WTC11 (cell line): ENCODE results near the gene USE1. TPM values are rescaled to one million over a fixed set of nuclear protein-coding genes. Genes with fewer than 3 reads are reported as not detected.

ENCODE experiments used
- ATAC-seq: fragments of 200-7000 bp; cut with Tn5 transposase; 2 replicates; pipeline ENCODE4 v1.10.0; 2021; ENCODE audit warnings: mild to moderate bottlenecking, moderate library complexity
- CTCF ChIA-PET: fragments of 300-600 bp; sonication (Branson Sonifier 250); formaldehyde crosslinking; loops from one replicate; lab custom pipeline; 2021; ENCODE audit warnings: antibody characterized with exemption; lab: Charles Lee
- POLR2A ChIA-PET: fragments of 350-600 bp; sonication (Branson Sonifier 250); formaldehyde crosslinking; loops from one replicate; lab custom pipeline; 2021; ENCODE audit warnings: antibody characterized with exemption; lab: Charles Lee
- DNase-seq: peaks from one replicate; pipeline ENCODE4 v3.0.0; 2021; ENCODE audit warnings: low spot score
- H3K27ac Mint-ChIP-seq: 2 replicates; pipeline ENCODE4 v1.8.0; 2021; ENCODE audit warnings: mixed read lengths
- H3K27me3 Mint-ChIP-seq: 2 replicates; pipeline ENCODE4 v1.8.0; 2021; ENCODE audit warnings: low read depth, mild to moderate bottlenecking, moderate library complexity, mixed read lengths
- H3K36me3 Mint-ChIP-seq: 2 replicates; pipeline ENCODE4 v1.8.0; 2021; ENCODE audit warnings: mixed read lengths
- H3K4me1 Mint-ChIP-seq: 2 replicates; pipeline ENCODE4 v1.8.0; 2022; ENCODE audit warnings: mixed read lengths
- H3K4me3 Mint-ChIP-seq: 2 replicates; pipeline ENCODE4 v1.8.0; 2021; ENCODE audit warnings: mild to moderate bottlenecking, moderate library complexity, mixed read lengths
- H3K9me3 Mint-ChIP-seq: 2 replicates; pipeline ENCODE4 v1.8.0; 2021; ENCODE audit warnings: mixed read lengths
- CBFB ChIP-seq: sonication (generic); formaldehyde crosslinking; IDR thresholded peaks from 2 replicates; pipeline ENCODE4 v1.8.1; 2022; ENCODE audit warnings: mild to moderate bottlenecking, low read depth, missing genetic modification reagents
- CREM ChIP-seq: sonication (generic); formaldehyde crosslinking; IDR thresholded peaks from 2 replicates; pipeline ENCODE4 v1.8.1; 2022; ENCODE audit warnings: mild to moderate bottlenecking, missing genetic modification reagents, moderate library complexity
- FOXP1 ChIP-seq: sonication (generic); formaldehyde crosslinking; IDR thresholded peaks from 2 replicates; pipeline ENCODE4 v1.8.0; 2022; ENCODE audit warnings: missing genetic modification reagents, mild to moderate bottlenecking, moderate library complexity, borderline replicate concordance
- JAZF1 ChIP-seq: fragments of 250-450 bp; sonication (Bioruptor Pico); IDR thresholded peaks from 2 replicates; pipeline ENCODE4 v1.9.0; 2021; ENCODE audit warnings: moderate library complexity, mild to moderate bottlenecking, inconsistent platforms
- MYBL2 ChIP-seq: sonication (generic); formaldehyde crosslinking; IDR thresholded peaks from 2 replicates; pipeline ENCODE4 v1.8.1; 2023; ENCODE audit warnings: mild to moderate bottlenecking, moderate library complexity, missing genetic modification reagents
- OVOL2 ChIP-seq: fragments of 250-450 bp; sonication (Bioruptor Pico); IDR thresholded peaks from 2 replicates; pipeline ENCODE4 v1.9.0; 2021; ENCODE audit warnings: mild to moderate bottlenecking, borderline replicate concordance
- PRRX2 ChIP-seq: fragments of 250-450 bp; sonication (Bioruptor Pico); IDR thresholded peaks from 2 replicates; pipeline ENCODE4 v1.8.0; 2021; ENCODE audit warnings: mild to moderate bottlenecking
- SMAD3 ChIP-seq: sonication (generic); formaldehyde crosslinking; IDR thresholded peaks from 2 replicates; pipeline ENCODE4 v1.8.0; 2022; ENCODE audit warnings: missing genetic modification reagents, mild to moderate bottlenecking, borderline replicate concordance
- SP1 ChIP-seq: sonication (generic); formaldehyde crosslinking; conservative IDR thresholded peaks from 2 replicates; pipeline ENCODE4 v1.8.1; 2022; ENCODE audit warnings: missing genetic modification reagents
- ZNF121 ChIP-seq: sonication (generic); formaldehyde crosslinking; IDR thresholded peaks from 2 replicates; pipeline ENCODE4 v1.8.0; 2023; ENCODE audit warnings: missing genetic modification reagents
- ZNF263 ChIP-seq: sonication (generic); formaldehyde crosslinking; IDR thresholded peaks from 2 replicates; pipeline ENCODE4 v1.8.1; 2022; ENCODE audit warnings: low read depth, mild to moderate bottlenecking, moderate library complexity, missing genetic modification reagents
- ZNF396 ChIP-seq: fragments of 250-450 bp; sonication (Bioruptor Pico); IDR thresholded peaks from 2 replicates; pipeline ENCODE4 v1.8.0; 2021; ENCODE audit warnings: mild to moderate bottlenecking, moderate library complexity, borderline replicate concordance
- ZNF416 ChIP-seq: fragments of 250-450 bp; sonication (Bioruptor Pico); IDR thresholded peaks from 2 replicates; pipeline ENCODE4 v1.9.0; 2021; ENCODE audit warnings: mild to moderate bottlenecking, inconsistent platforms
- ZNF671 ChIP-seq: fragments of 250-450 bp; sonication (Bioruptor Pico); IDR thresholded peaks from 2 replicates; pipeline ENCODE4 v1.8.0; 2021; ENCODE audit warnings: mild to moderate bottlenecking
- total RNA-seq: library from RNA; stranded (reverse); gene quantifications from 3 replicates; pipeline ENCODE4 v1.2.3, GENCODE V29; 2021
- TF ChIP-seq, protein P1 (sequence below): fragments of 250-450 bp; sonication (Bioruptor Pico); IDR thresholded peaks from 2 replicates; pipeline ENCODE4 v1.9.0; 2021; ENCODE audit warnings: moderate library complexity, mild to moderate bottlenecking, inconsistent platforms, borderline replicate concordance
- TF ChIP-seq, protein P2 (sequence below): sonication (generic); formaldehyde crosslinking; IDR thresholded peaks from 2 replicates; pipeline ENCODE4 v1.8.1; 2022; ENCODE audit warnings: mild to moderate bottlenecking, missing genetic modification reagents, moderate library complexity, borderline replicate concordance
- TF ChIP-seq, protein P3 (sequence below): sonication (generic); formaldehyde crosslinking; IDR thresholded peaks from 2 replicates; pipeline ENCODE4 v1.8.1; 2022; ENCODE audit warnings: missing genetic modification reagents, borderline replicate concordance
- TF ChIP-seq, protein P4 (sequence below): sonication (generic); formaldehyde crosslinking; IDR thresholded peaks from 2 replicates; pipeline ENCODE4 v1.8.1; 2022; ENCODE audit warnings: low read depth, mild to moderate bottlenecking, moderate library complexity, missing genetic modification reagents, borderline replicate concordance
- TF ChIP-seq, protein P5 (sequence below): sonication (generic); formaldehyde crosslinking; IDR thresholded peaks from 2 replicates; pipeline ENCODE4 v1.8.0; 2023; ENCODE audit warnings: mild to moderate bottlenecking, missing genetic modification reagents
- TF ChIP-seq, protein P6 (sequence below): sonication (generic); formaldehyde crosslinking; IDR thresholded peaks from 2 replicates; pipeline ENCODE4 v1.8.1; 2023; ENCODE audit warnings: mild to moderate bottlenecking, missing genetic modification reagents, moderate library complexity

The USE1 gene
- total RNA-seq, 1 experiment from 2014 or later = 14.2 TPM

DNA sequence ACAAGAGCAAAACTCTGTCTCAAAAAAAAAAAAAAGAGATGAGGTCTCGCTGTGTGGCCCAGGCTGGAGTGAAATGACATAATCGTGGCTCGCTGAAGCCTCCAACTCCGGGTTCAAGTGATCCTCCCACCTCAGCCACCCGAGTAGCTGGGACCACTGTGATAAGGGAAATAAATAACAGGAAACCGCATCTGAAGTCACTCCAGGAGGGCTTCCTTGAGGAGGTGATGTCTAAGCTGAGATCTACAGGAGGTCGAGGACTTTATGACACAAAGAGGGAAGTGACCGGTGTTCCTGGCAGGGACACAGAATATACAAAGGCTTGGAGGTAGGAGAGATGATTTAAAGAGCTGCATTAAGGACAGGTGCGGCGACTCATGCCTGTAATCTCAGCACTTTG, 39.5 kb downstream of the USE1 start:
- ATAC-seq = no peak
- Mint-ChIP-seq H3K9me3 (peaks cover 5% of the 10 kb centered on the region), H3K4me3 (no peak overlapping the region), H3K36me3 (peaks cover 37% of the 10 kb centered on the region), H3K27me3 (no peaks in the 10 kb centered on the region), H3K27ac (no peak overlapping the region), H3K4me1 (peaks cover 2% of the 10 kb centered on the region)
- POLR2A ChIA-PET = interaction anchor here (0.9 kb wide), 1 partner anchor 11 kb away, joined by 3 read pairs; no protein-coding TSS in a partner anchor
- DNase-seq = no peak
- TF ChIP-seq CBFB (CRISPR knock-in tag) (no peak), SMAD3 (CRISPR knock-in tag) (no peak), ZNF396 (no peak), ZNF416 (CRISPR knock-in tag) (no peak), SP1 (no peak), JAZF1 (CRISPR knock-in tag) (no peak), ZNF671 (CRISPR knock-in tag) (no peak), FOXP1 (CRISPR knock-in tag) (no peak), MYBL2 (CRISPR knock-in tag) (no peak), ZNF263 (CRISPR knock-in tag) (no peak)
- TF ChIP-seq, protein P1, sequence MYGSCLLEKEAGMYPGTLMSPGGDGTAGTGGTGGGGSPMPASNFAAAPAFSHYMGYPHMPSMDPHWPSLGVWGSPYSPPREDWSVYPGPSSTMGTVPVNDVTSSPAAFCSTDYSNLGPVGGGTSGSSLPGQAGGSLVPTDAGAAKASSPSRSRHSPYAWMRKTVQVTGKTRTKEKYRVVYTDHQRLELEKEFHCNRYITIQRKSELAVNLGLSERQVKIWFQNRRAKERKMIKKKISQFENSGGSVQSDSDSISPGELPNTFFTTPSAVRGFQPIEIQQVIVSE = no peak
- TF ChIP-seq, protein P2, sequence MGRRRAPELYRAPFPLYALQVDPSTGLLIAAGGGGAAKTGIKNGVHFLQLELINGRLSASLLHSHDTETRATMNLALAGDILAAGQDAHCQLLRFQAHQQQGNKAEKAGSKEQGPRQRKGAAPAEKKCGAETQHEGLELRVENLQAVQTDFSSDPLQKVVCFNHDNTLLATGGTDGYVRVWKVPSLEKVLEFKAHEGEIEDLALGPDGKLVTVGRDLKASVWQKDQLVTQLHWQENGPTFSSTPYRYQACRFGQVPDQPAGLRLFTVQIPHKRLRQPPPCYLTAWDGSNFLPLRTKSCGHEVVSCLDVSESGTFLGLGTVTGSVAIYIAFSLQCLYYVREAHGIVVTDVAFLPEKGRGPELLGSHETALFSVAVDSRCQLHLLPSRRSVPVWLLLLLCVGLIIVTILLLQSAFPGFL (CRISPR knock-in tag) = no peak
- TF ChIP-seq, protein P3, sequence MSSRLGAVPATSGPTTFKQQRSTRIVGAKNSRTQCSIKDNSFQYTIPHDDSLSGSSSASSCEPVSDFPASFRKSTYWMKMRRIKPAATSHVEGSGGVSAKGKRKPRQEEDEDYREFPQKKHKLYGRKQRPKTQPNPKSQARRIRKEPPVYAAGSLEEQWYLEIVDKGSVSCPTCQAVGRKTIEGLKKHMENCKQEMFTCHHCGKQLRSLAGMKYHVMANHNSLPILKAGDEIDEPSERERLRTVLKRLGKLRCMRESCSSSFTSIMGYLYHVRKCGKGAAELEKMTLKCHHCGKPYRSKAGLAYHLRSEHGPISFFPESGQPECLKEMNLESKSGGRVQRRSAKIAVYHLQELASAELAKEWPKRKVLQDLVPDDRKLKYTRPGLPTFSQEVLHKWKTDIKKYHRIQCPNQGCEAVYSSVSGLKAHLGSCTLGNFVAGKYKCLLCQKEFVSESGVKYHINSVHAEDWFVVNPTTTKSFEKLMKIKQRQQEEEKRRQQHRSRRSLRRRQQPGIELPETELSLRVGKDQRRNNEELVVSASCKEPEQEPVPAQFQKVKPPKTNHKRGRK (CRISPR knock-in tag) = no peak
- TF ChIP-seq, protein P4, sequence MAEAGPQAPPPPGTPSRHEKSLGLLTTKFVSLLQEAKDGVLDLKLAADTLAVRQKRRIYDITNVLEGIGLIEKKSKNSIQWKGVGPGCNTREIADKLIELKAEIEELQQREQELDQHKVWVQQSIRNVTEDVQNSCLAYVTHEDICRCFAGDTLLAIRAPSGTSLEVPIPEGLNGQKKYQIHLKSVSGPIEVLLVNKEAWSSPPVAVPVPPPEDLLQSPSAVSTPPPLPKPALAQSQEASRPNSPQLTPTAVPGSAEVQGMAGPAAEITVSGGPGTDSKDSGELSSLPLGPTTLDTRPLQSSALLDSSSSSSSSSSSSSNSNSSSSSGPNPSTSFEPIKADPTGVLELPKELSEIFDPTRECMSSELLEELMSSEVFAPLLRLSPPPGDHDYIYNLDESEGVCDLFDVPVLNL (CRISPR knock-in tag) = no peak
- TF ChIP-seq, all 79 proteins: peak for 0
- CTCF ChIA-PET = interaction anchor here (0.7 to 1.6 kb wide), 4 partner anchors 10 to 39 kb away, joined by 3 to 6 read pairs (median 4); partner anchors contain the start of genes USE1 and USHBP1

DNA sequence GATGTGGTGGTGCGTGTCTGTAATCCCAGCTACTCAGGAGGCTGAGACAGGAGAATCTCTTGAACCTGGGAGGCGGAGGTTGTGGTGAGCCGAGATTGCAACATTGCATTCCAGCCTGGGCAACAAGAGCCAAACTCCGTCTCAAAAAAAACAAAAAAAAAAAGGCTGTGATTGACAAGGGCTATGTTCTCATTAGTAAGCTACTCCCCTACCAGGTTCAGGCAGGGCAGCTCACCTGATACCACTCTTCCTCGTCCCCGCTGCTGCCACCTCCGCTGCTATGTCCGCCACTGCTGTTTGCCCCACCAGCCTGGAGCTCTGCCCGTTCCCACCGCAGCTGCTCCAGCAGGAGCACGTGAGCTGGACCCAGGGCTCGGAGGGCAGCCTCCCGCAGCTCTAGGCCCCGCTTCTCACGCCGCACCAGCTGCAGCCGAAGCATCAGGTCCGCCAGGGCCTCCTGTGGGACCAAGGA, 40.0 kb downstream of the USE1 start:
- DNase-seq (no peak), ATAC-seq (peak; percentile 63)
- no peak overlapping the region for H3K4me3 Mint-ChIP-seq
- peaks cover 7% of the 10 kb centered on the region for H3K9me3 Mint-ChIP-seq
- no peaks in the 10 kb centered on the region for H3K27me3 Mint-ChIP-seq
- TF ChIP-seq, protein P2 (CRISPR knock-in tag) = no peak
- TF ChIP-seq, protein P5, sequence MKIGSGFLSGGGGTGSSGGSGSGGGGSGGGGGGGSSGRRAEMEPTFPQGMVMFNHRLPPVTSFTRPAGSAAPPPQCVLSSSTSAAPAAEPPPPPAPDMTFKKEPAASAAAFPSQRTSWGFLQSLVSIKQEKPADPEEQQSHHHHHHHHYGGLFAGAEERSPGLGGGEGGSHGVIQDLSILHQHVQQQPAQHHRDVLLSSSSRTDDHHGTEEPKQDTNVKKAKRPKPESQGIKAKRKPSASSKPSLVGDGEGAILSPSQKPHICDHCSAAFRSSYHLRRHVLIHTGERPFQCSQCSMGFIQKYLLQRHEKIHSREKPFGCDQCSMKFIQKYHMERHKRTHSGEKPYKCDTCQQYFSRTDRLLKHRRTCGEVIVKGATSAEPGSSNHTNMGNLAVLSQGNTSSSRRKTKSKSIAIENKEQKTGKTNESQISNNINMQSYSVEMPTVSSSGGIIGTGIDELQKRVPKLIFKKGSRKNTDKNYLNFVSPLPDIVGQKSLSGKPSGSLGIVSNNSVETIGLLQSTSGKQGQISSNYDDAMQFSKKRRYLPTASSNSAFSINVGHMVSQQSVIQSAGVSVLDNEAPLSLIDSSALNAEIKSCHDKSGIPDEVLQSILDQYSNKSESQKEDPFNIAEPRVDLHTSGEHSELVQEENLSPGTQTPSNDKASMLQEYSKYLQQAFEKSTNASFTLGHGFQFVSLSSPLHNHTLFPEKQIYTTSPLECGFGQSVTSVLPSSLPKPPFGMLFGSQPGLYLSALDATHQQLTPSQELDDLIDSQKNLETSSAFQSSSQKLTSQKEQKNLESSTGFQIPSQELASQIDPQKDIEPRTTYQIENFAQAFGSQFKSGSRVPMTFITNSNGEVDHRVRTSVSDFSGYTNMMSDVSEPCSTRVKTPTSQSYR (CRISPR knock-in tag) = no peak
- TF ChIP-seq, protein P6, sequence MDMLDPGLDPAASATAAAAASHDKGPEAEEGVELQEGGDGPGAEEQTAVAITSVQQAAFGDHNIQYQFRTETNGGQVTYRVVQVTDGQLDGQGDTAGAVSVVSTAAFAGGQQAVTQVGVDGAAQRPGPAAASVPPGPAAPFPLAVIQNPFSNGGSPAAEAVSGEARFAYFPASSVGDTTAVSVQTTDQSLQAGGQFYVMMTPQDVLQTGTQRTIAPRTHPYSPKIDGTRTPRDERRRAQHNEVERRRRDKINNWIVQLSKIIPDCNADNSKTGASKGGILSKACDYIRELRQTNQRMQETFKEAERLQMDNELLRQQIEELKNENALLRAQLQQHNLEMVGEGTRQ (CRISPR knock-in tag) = peak; percentile 16; the same call in 1 of the 2 replicates
- TF ChIP-seq ZNF121 (CRISPR knock-in tag) (peak; percentile 20; the same call in 1 of the 2 replicates), OVOL2 (no peak), CREM (CRISPR knock-in tag) (no peak), PRRX2 (CRISPR knock-in tag) (no peak)
- TF ChIP-seq, protein P1 = no peak
- ChIA-PET CTCF (interaction anchor here (0.7 to 1.6 kb wide), 4 partner anchors 9 to 40 kb away, joined by 3 to 6 read pairs (median 4); partner anchors contain the start of genes USE1 and USHBP1), POLR2A (interaction anchor here (0.5 to 0.9 kb wide), 2 partner anchors 11 to 73 kb away, joined by 3 read pairs; no protein-coding TSS in a partner anchor)
- H3K27ac Mint-ChIP-seq = no peak overlapping the region
- no peaks in the 10 kb centered on the region for H3K4me1 Mint-ChIP-seq
- peaks cover 40% of the 10 kb centered on the region for H3K36me3 Mint-ChIP-seq
